Measurements from ENCODE around the gene FEM1A.
"Not testable (repeated sequence)": the region's sequence is repeated elsewhere in the genome, so short reads cannot be mapped to it uniquely, and the experiment has no call there.

FEM1A gene

DNA sequence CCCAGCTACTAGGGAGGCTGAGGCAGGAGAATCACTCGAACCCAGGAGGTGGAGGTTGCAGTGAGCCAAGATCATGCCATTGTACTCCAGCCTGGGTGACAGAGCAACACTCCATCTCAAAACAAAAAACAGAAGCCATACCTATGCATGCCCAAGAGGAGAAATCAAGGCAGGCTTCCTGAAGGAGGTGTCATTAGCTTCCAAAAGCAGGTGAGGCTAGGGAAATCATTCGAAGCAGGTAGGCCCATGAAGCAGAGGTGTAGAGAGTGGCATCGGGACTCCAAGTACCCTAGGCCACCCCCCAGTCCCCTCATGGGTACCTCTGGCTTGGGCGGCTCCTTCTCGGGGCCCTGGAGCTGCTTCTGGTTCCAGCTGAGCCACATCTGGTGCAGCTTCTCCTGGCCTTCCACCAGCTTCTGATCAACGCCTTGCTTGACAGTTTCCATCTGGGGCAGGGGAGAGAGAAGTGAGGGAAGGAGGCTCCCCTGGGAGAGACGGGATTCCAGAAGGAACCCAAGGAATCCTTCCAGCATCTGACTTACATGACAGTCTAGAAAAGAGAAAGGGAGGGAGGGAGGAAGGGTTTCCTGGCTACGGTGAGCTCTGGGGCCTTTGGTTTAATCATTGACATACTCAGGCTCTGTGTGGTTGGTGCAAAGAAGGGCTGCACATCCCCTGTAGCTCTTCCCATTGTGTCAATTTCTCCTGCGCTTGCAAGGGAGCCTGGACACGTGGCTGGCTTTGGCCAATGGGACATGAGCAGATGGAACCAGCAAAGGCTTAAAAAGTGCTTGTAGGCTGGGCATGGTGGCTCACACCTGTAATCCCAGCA, 53.0 kb downstream of the FEM1A start:
- Histone ChIP-seq H3K4me1 (ENCODE audit: control insufficient read depth, insufficient read depth, low read length) (no peaks in the 10 kb centered on the region), H3K36me3 (ENCODE audit: control insufficient read depth, insufficient read depth, low read length) (no peaks in the 10 kb centered on the region), H3K9ac (ENCODE audit: low read length) (no peak overlapping the region), H3K27me3 (ENCODE audit: control insufficient read depth, insufficient read depth, low read length) (no peaks in the 10 kb centered on the region), H3K4me3 (ENCODE audit: low read length) (no peak overlapping the region), H3K9me3 (ENCODE audit: control insufficient read depth, low read length) (no peaks in the 10 kb centered on the region)

DNA sequence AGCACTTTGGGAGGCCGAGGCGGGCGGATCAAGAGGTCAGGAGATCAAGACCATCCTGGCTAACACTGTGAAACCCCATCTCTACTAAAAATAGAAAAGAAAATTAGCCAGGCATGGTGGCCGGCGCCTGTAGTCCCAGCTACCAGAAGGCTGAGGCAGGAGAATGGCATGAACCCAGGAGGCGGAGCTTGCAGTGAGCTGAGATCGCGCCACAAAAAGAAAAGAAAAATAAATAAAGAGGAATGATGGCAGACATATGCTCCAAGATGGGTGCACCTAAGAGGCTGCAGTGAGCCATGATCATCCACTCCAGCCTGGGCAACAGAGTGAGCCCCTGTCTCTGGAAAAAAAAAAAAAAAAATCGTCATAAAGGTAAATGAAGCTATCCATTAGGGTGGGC, 54.4 kb downstream of the FEM1A start:
- not testable (repeated sequence) for H3K4me3 ChIP-seq (ENCODE audit: low read length); H3K9me3 ChIP-seq (ENCODE audit: control insufficient read depth, low read length); H3K36me3 ChIP-seq (ENCODE audit: control insufficient read depth, insufficient read depth, low read length); H3K9ac ChIP-seq (ENCODE audit: low read length); H3K27me3 ChIP-seq (ENCODE audit: control insufficient read depth, insufficient read depth, low read length); H3K4me1 ChIP-seq (ENCODE audit: control insufficient read depth, insufficient read depth, low read length)

DNA sequence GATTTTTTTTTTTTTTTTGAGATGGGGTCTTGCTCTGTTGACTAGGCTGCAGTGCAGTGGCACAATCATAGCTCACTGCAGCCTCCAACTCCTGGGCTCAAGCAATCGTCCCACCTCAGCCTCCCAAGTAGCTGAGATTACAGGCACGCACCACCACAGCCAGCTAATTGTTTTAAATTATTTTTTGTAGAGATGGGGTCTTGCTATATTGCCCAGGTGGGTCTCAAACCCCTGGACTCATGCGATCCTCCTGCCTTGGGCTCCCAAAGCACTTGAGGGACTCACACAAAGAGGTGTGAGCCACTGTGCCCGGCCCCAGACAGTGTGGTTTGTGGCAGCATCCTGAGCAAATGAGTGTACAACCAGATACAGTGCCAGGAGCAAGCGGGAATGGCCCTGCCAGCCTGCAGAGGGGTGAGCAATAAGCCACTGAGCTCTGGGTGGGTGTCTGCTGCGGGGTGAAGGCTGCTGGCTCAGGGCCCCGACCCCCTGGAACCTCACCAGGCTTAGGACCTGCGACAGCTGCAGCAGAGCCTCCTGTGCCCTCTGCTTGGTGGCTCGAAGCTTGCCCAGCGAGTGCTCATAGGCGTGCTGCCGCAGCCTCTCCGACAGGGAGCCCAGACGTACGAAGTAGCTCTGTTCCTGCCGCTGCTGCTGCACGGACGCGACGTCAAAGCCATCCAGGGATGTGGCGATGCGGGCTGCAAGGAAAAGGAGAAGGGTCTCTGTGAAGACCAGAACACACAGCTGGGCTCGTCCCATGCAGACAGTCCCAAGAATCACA, 55.8 kb downstream of the FEM1A start:
- H3K4me3 ChIP-seq (ENCODE audit: low read length) = no peak overlapping the region
- no peak overlapping the region for H3K9ac ChIP-seq (ENCODE audit: low read length)
- no peaks in the 10 kb centered on the region for H3K4me1 ChIP-seq (ENCODE audit: control insufficient read depth, insufficient read depth, low read length)
- H3K27me3 ChIP-seq (ENCODE audit: control insufficient read depth, insufficient read depth, low read length) = no peaks in the 10 kb centered on the region
- peaks cover 4% of the 10 kb centered on the region for H3K36me3 ChIP-seq (ENCODE audit: control insufficient read depth, insufficient read depth, low read length)
- no peaks in the 10 kb centered on the region for H3K9me3 ChIP-seq (ENCODE audit: control insufficient read depth, low read length)

DNA sequence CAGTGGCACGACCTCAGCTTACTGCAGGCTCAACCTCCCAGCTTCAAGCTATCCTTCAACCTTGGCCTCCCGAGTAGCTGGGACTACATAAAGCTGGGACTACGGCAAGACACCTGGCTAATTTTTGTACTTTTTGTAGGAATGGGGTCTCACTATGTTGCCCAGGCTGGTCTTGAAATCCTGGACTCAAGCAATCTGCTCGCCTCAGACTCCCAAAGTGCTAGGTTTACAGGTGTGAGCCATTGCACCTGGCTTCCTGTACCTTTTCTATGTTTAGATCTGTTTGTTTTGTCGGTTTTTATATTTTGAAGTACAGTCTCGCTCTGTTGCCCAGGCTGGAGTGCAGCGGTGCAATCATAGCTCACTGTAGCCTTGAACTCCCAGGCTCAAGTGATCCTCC, 57.5 kb downstream of the FEM1A start:
- peaks cover 4% of the 10 kb centered on the region for H3K36me3 ChIP-seq (ENCODE audit: control insufficient read depth, insufficient read depth, low read length)
- no peak overlapping the region for H3K9ac ChIP-seq (ENCODE audit: low read length)
- no peaks in the 10 kb centered on the region for H3K9me3 ChIP-seq (ENCODE audit: control insufficient read depth, low read length)
- H3K4me3 ChIP-seq (ENCODE audit: low read length) = no peak overlapping the region
- no peaks in the 10 kb centered on the region for H3K4me1 ChIP-seq (ENCODE audit: control insufficient read depth, insufficient read depth, low read length)
- no peaks in the 10 kb centered on the region for H3K27me3 ChIP-seq (ENCODE audit: control insufficient read depth, insufficient read depth, low read length)
